ENCODE measurements around the gene FAM131A. TPM values are rescaled to one million over a fixed set of nuclear protein-coding genes. Genes with fewer than 3 reads are reported as not detected.

FAM131A gene
- polyA plus RNA-seq, 6 donors from 2014 or later = 3.6 to 8.5 (median 4.1) TPM

Other genes starting within 250 kb of the FAM131A start
- not detected for gene HTR3E, start 240.5 kb upstream of the FAM131A start, polyA plus RNA-seq (ENCODE audit: low read depth in 6 of 6)
- gene EIF2B5, start 202.2 kb upstream of the FAM131A start, polyA plus RNA-seq (ENCODE audit: low read depth in 6 of 6) = 10 to 100 TPM; 31.5 to 54.4 (median 37.7) TPM
- gene DVL3, start 182.2 kb upstream of the FAM131A start, polyA plus RNA-seq (ENCODE audit: low read depth in 6 of 6) = 10 to 100 TPM in 4 of 6 donors, 1 to 10 TPM in 2; 4.6 to 17.3 (median 12.1) TPM
- 100 to 1,000 TPM; 214 to 318 (median 245) TPM for gene AP2M1, start 162.7 kb upstream of the FAM131A start, polyA plus RNA-seq (ENCODE audit: low read depth in 6 of 6)
- 10 to 100 TPM; 24.6 to 45.7 (median 30.0) TPM for gene ABCF3, start 151.4 kb upstream of the FAM131A start, polyA plus RNA-seq (ENCODE audit: low read depth in 6 of 6)
- not detected for gene VWA5B2, start 108.0 kb upstream of the FAM131A start, polyA plus RNA-seq (ENCODE audit: low read depth in 6 of 6)
- gene ALG3, start 88.6 kb upstream of the FAM131A start, polyA plus RNA-seq (ENCODE audit: low read depth in 6 of 6) = 10 to 100 TPM; 33.9 to 57.3 (median 39.1) TPM
- 1 to 10 TPM; 2.1 to 4.3 (median 2.4) TPM for gene EEF1AKMT4, start 87.9 kb upstream of the FAM131A start, polyA plus RNA-seq (ENCODE audit: low read depth in 6 of 6)
- gene CAMK2N2, start 76.0 kb upstream of the FAM131A start, polyA plus RNA-seq (ENCODE audit: low read depth in 6 of 6) = not detected
- gene ECE2, start 61.6 kb upstream of the FAM131A start, polyA plus RNA-seq (ENCODE audit: low read depth in 6 of 6) = not detected
- gene PSMD2, start 38.4 kb upstream of the FAM131A start, polyA plus RNA-seq (ENCODE audit: low read depth in 6 of 6) = 100 to 1,000 TPM; 144 to 190 (median 160) TPM
- gene EIF4G1, start 23.0 kb upstream of the FAM131A start, polyA plus RNA-seq (ENCODE audit: low read depth in 6 of 6) = 10 to 100 TPM in 5 of 6 donors, 1 to 10 TPM in 1; 6.4 to 30.0 (median 14.1) TPM
- 1 to 10 TPM in 3 of 6 donors, under 1 TPM in 1, not detected in 2; 0.35 to 1.8 (median 1.3) TPM for gene CLCN2, start 24.0 kb downstream of the FAM131A start, polyA plus RNA-seq (ENCODE audit: low read depth in 6 of 6)
- gene POLR2H, start 24.1 kb downstream of the FAM131A start, polyA plus RNA-seq (ENCODE audit: low read depth in 6 of 6) = 10 to 100 TPM; 34.4 to 61.0 (median 49.1) TPM
- not detected for gene THPO, start 40.6 kb downstream of the FAM131A start, polyA plus RNA-seq (ENCODE audit: low read depth in 6 of 6)
- not detected for gene CHRD, start 42.5 kb downstream of the FAM131A start, polyA plus RNA-seq (ENCODE audit: low read depth in 6 of 6)
- not detected for gene EPHB3, start 224.2 kb downstream of the FAM131A start, polyA plus RNA-seq (ENCODE audit: low read depth in 6 of 6)

Measured in naive B cell (primary cell).